Measurements from ENCODE around the gene CFD.
"Not testable (repeated sequence)": the region's sequence is repeated elsewhere in the genome, so short reads cannot be mapped to it uniquely, and the experiment has no call there.

Gene CFD

GRCh38 chr19:853614-854220 lies 5.7 kb upstream of the CFD start:
- peaks cover 72% of the 10 kb centered on the region for H3K27me3 Mint-ChIP-seq
- H3K9me3 Mint-ChIP-seq, DNase-seq, CTCF ChIA-PET, H3K36me3 Mint-ChIP-seq, H3K27ac Mint-ChIP-seq, H3K4me3 Mint-ChIP-seq: not testable (repeated sequence)
- H3K4me1 Mint-ChIP-seq, result peaks cover 11% of the 10 kb centered on the region

GRCh38 chr19:854549-854948 lies 4.9 kb upstream of the CFD start:
- Mint-ChIP-seq H3K27me3 (peaks cover 72% of the 10 kb centered on the region), H3K4me1 (peaks cover 11% of the 10 kb centered on the region), H3K4me3 (no peak overlapping the region), H3K36me3 (no peaks in the 10 kb centered on the region), H3K27ac (no peak overlapping the region), H3K9me3 (no peaks in the 10 kb centered on the region)
- CTCF ChIA-PET, result interaction anchor here (1.6 kb wide), 1 partner anchor 127 kb away, joined by 4 read pairs; no protein-coding TSS in a partner anchor
- no peak for DNase-seq

GRCh38 chr19:855142-855541 lies 4.3 kb upstream of the CFD start:
- Mint-ChIP-seq H3K9me3 (no peaks in the 10 kb centered on the region), H3K27me3 (peaks cover 72% of the 10 kb centered on the region), H3K4me3 (no peak overlapping the region), H3K27ac (no peak overlapping the region), H3K4me1 (peaks cover 16% of the 10 kb centered on the region), H3K36me3 (no peaks in the 10 kb centered on the region)
- DNase-seq, result no peak
- CTCF ChIA-PET, result interaction anchor here (1.6 kb wide), 1 partner anchor 127 kb away, joined by 4 read pairs; no protein-coding TSS in a partner anchor

DNA sequence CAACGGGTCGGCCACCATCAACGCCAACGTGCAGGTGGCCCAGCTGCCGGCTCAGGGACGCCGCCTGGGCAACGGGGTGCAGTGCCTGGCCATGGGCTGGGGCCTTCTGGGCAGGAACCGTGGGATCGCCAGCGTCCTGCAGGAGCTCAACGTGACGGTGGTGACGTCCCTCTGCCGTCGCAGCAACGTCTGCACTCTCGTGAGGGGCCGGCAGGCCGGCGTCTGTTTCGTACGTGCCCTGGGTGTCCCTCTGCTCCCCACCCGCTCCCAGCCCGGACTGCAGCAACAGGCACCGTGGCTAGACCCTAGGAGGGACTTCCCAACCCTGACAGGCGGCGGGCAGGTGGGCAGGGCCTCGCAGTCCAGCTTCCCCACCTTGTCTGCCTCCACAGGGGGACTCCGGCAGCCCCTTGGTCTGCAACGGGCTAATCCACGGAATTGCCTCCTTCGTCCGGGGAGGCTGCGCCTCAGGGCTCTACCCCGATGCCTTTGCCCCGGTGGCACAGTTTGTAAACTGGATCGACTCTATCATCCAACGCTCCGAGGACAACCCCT lies 3.8 kb upstream of the CFD start:
- Mint-ChIP-seq H3K9me3 (no peaks in the 10 kb centered on the region), H3K36me3 (no peaks in the 10 kb centered on the region), H3K27ac (no peak overlapping the region), H3K4me1 (peaks cover 16% of the 10 kb centered on the region), H3K4me3 (no peak overlapping the region), H3K27me3 (peaks cover 72% of the 10 kb centered on the region)
- CTCF ChIA-PET, result interaction anchor here (1.1 to 1.6 kb wide), 4 partner anchors 68 to 212 kb away, joined by 3 to 8 read pairs (median 4); no protein-coding TSS in a partner anchor
- no peak for DNase-seq

DNA sequence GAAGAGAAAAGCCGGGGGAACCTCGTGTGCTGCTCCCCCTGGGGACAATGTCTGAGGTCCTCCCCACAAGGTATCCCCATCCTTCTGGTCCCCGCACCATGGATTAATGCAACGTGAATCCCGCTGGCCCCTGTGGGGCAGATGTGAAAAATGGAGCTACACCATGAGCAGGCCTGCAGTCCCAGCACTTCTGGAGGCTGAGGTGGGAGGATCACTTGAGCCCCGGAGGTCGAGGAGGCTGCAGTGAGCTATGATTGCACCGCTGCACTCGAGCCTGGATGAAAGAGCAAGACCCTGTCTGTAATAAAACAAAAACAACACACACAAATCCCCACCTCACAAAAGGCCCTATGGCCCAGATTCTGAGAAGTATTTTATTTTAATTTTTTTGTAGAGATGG lies 1.2 kb upstream of the CFD start:
- H3K9me3 Mint-ChIP-seq, result no peaks in the 10 kb centered on the region
- no peak overlapping the region for H3K27ac Mint-ChIP-seq
- no peak for DNase-seq
- no peak overlapping the region for H3K4me3 Mint-ChIP-seq
- CTCF ChIA-PET, result interaction anchor here (1.1 to 1.5 kb wide), 3 partner anchors 88 to 126 kb away, joined by 3 to 4 read pairs (median 3); partner anchors contain the start of gene WDR18
- no peaks in the 10 kb centered on the region for H3K36me3 Mint-ChIP-seq
- peaks cover 59% of the 10 kb centered on the region for H3K27me3 Mint-ChIP-seq
- H3K4me1 Mint-ChIP-seq, result peaks cover 24% of the 10 kb centered on the region

DNA sequence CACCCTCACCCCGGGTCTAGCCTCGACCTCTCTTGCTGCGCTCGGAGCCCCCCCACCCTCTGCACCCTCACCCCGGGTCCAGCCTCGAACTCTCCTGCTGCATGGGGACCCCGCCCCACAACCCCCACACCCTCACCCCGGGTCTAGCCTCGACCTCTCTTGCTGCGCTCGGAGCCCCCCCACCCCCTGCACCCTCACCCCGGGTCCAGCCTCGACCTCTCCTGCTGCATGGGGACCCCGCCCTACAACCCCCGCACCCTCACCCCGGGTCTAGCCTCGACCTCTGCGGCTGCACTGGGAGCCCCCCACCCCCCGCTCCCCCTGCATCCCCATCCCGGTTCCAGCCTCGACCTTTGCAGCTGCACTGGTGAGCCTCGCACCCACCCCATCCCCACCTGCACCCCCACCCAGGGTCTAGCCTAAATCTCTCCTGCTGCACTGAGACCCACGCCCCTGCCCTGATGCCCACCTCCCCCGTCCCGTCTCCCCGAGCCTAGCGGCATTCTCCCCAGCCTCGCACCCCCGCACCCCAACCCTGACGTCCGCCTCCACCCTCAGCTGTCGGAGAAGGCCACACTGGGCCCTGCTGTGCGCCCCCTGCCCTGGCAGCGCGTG lies 1.8 kb downstream of the CFD start:
- Mint-ChIP-seq H3K4me1 (peaks cover 33% of the 10 kb centered on the region), H3K36me3 (peaks cover 2% of the 10 kb centered on the region), H3K27me3 (peaks cover 46% of the 10 kb centered on the region), H3K9me3 (no peaks in the 10 kb centered on the region), H3K27ac (no peak overlapping the region), H3K4me3 (no peak overlapping the region)
- CTCF ChIA-PET, result no interaction called here
- DNase-seq, result no peak

DNA sequence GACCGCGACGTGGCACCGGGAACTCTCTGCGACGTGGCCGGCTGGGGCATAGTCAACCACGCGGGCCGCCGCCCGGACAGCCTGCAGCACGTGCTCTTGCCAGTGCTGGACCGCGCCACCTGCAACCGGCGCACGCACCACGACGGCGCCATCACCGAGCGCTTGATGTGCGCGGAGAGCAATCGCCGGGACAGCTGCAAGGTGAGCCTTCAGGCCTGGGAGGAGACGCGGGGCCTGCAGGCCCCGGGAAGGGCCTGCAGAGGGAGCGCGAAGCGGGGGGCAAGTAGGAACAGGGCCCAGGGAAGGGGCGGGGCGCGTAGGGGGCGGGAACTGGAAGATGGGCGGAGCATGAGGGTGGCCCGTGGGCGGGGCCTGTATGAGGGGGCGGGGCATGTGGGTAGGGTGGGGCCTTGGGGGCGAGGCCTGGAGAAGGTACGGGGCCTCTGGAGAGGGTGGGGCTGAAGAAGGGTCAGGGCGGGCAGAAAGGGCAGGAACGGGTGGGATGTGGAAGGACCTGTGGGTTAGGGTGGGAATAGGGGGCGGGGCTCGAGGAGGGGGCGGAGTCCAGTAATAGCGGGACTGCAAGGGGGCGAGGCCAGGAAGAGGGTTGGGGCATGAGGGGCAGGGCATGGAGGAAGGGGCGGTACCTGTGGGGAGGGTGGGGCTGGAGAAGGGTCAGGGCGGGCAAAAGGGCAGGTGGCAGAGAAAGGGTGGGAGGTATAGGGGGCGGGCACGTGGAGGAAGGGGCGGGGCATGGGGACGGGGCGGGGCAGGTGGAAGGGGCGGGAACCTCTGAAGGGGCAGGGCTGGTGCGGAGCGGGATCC lies 2.5 kb downstream of the CFD start:
- Mint-ChIP-seq H3K27me3 (peaks cover 46% of the 10 kb centered on the region), H3K9me3 (no peaks in the 10 kb centered on the region), H3K4me1 (peaks cover 32% of the 10 kb centered on the region), H3K27ac (no peak overlapping the region), H3K4me3 (peak overlapping the region; percentile 57), H3K36me3 (peaks cover 2% of the 10 kb centered on the region)
- CTCF ChIA-PET, result interaction anchor here (2.1 to 2.5 kb wide), 3 partner anchors 17 to 122 kb away, joined by 8 to 24 read pairs (median 14); partner anchors contain the start of genes KISS1R and WDR18
- peak; percentile 81 for DNase-seq

DNA sequence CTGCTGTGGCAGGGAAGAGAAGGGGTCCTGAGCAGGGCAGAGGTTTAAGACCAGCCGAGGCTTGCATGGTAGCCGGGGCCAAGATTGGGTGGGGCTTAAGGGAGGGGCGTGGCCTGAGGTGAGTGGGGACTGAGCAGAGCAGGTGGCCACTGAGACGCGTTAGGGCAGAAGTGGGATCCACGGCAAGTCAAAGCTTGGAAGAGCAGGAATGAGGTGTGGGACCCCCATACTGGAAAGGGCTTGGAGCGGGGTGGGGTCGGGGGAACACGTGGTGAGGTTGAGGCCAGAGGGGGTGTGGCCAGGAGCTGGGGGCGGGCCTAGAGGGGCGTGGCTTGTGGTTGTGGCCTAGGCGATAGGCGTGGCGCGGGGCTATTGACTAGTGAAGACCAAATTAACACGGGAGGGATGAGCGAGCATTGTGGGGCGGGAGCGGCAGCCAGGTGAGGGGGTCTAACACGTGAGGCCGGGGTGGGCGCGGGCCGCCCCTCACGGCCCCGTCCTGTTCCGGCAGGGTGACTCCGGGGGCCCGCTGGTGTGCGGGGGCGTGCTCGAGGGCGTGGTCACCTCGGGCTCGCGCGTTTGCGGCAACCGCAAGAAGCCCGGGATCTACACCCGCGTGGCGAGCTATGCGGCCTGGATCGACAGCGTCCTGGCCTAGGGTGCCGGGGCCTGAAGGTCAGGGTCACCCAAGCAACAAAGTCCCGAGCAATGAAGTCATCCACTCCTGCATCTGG lies 3.3 kb downstream of the CFD start:
- Mint-ChIP-seq H3K27ac (peak overlapping the region; percentile 92), H3K9me3 (no peaks in the 10 kb centered on the region), H3K36me3 (peaks cover 6% of the 10 kb centered on the region), H3K4me3 (peak overlapping the region; percentile 67), H3K4me1 (peaks cover 29% of the 10 kb centered on the region), H3K27me3 (peaks cover 43% of the 10 kb centered on the region)
- peak; percentile 88 for DNase-seq
- CTCF ChIA-PET, result interaction anchor here (0.9 to 2.5 kb wide), 8 partner anchors 16 to 134 kb away, joined by 4 to 24 read pairs (median 8); partner anchors contain the start of genes KISS1R and WDR18

- peak overlapping the region; percentile 67 for H3K4me3 Mint-ChIP-seq
These were observed 3.8 kb downstream of the CFD start for GRCh38 chr19:863315-863620.

GRCh38 chr19:866769-867300 lies 7.4 kb downstream of the CFD start:
- H3K4me3 Mint-ChIP-seq, result no peak overlapping the region
- no peak for DNase-seq
- H3K27ac Mint-ChIP-seq, result no peak overlapping the region
- peaks cover 24% of the 10 kb centered on the region for H3K4me1 Mint-ChIP-seq
- peaks cover 7% of the 10 kb centered on the region for H3K27me3 Mint-ChIP-seq
- CTCF ChIA-PET, result no interaction called here
- peaks cover 23% of the 10 kb centered on the region for H3K36me3 Mint-ChIP-seq
- H3K9me3 Mint-ChIP-seq, result no peaks in the 10 kb centered on the region

More at GRCh38 chr19:863315-863620, 3.8 kb downstream of the CFD start:
- H3K9me3 Mint-ChIP-seq, result no peaks in the 10 kb centered on the region
- no peak for DNase-seq
- CTCF ChIA-PET, result interaction anchor here (0.6 to 2.5 kb wide), 23 partner anchors 16 to 351 kb away, joined by 3 to 24 read pairs (median 4); partner anchors contain the start of genes KISS1R, MED16, RNU6-9 and WDR18
- H3K36me3 Mint-ChIP-seq, result peaks cover 6% of the 10 kb centered on the region
- H3K27ac Mint-ChIP-seq, result peak overlapping the region; percentile 92
- peaks cover 28% of the 10 kb centered on the region for H3K4me1 Mint-ChIP-seq
- H3K27me3 Mint-ChIP-seq, result peaks cover 38% of the 10 kb centered on the region

DNA sequence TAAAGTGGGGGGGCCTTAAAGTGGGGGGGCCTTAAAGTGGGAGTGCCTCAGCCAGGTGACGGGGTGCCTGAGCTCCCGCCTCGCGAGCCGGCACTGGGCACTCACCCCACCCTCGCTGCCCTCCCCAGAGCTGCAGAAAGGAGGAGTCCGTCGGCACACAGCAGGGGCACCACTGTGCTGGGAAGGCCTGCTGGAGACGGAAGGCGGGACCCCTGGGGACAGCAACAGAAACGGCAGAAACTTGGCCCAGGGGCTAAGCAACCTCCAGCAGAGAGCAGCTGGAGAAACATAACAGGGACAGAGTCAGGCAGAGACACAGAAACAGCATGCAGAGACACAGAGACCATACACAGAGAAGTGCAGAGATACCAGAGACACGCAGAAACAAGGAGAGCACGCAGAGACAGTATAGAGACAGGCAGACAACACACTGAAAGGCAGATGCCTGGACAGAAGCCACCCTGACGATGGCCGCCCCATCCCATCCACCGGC lies 7.9 kb downstream of the CFD start:
- peaks cover 29% of the 10 kb centered on the region for H3K4me1 Mint-ChIP-seq
- H3K9me3 Mint-ChIP-seq, result no peaks in the 10 kb centered on the region
- no peak overlapping the region for H3K4me3 Mint-ChIP-seq
- DNase-seq, result no peak
- CTCF ChIA-PET, result no interaction called here
- H3K27me3 Mint-ChIP-seq, result peaks cover 5% of the 10 kb centered on the region
- peaks cover 23% of the 10 kb centered on the region for H3K36me3 Mint-ChIP-seq
- peak overlapping the region; percentile 20 for H3K27ac Mint-ChIP-seq

DNA sequence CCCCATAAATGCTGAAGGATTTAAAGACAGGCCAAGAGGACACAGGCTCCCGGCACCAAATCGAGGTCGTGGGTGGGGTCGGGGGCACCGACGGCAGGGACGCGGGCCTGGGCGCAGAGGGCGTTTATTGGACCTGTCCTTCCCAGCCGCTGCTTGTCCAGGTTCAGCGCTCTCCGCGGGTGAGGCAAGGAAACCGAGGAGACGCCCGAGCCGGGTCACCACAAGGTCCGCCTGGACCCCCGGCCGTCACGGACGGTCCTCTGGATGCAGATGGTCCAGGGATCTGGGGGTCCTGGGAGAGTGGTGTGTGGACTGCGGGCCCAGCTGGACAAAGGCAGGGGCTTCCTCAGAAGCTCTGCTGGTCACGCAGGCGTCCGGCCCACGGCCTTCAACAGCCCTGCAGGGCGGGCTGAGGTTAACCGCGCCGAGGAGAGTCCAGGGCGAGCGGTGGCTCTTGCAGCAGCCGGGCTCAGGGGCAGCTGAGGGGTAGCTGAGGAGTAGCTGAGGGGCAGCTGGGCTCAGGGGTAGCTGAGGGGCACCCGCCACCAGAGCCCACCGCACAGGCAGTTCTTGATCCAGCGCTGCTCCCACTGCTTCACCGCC lies 8.5 kb downstream of the CFD start:
- no peak for DNase-seq
- H3K36me3 Mint-ChIP-seq, result peaks cover 26% of the 10 kb centered on the region
- H3K9me3 Mint-ChIP-seq, result no peaks in the 10 kb centered on the region
- H3K4me1 Mint-ChIP-seq, result peaks cover 28% of the 10 kb centered on the region
- no peak overlapping the region for H3K4me3 Mint-ChIP-seq
- H3K27me3 Mint-ChIP-seq, result no peaks in the 10 kb centered on the region
- no peak overlapping the region for H3K27ac Mint-ChIP-seq
- CTCF ChIA-PET, result no interaction called here

Measured in activated naive CD4-positive, alpha-beta T cell treated with anti-CD3 and anti-CD28 coated beads, Interleukin-2, amount 10 ng/mL, durations not matched to agents 7 days and 5 days (primary cell).